Ishikawa (cell line): ENCODE results near the gene CHST9.

Experiments
- CEBPB ChIP-seq: IDR thresholded peaks from 2 replicates; pipeline ENCODE4 v1.6.1; 2012
- CREB1 ChIP-seq: IDR thresholded peaks from 2 replicates; pipeline ENCODE4 v1.6.1; 2012; ENCODE audit warnings: low read depth
- EGR1 ChIP-seq: IDR thresholded peaks from 2 replicates; pipeline ENCODE4 v1.6.1; 2012
- EP300 ChIP-seq: IDR thresholded peaks from 2 replicates; pipeline ENCODE4 v1.6.1; 2012; ENCODE audit warnings: borderline replicate concordance
- FOXM1 ChIP-seq: IDR thresholded peaks from 2 replicates; pipeline ENCODE4 v1.6.1; 2012; ENCODE audit warnings: low read depth, borderline replicate concordance
- MAX ChIP-seq: IDR thresholded peaks from 2 replicates; pipeline ENCODE4 v1.6.1; 2012
- NFIC ChIP-seq: IDR thresholded peaks from 2 replicates; pipeline ENCODE4 v1.6.1; 2012
- RAD21 ChIP-seq: IDR thresholded peaks from 2 replicates; pipeline ENCODE4 v1.6.1; 2012; ENCODE audit warnings: low read depth
- TAF1 ChIP-seq: IDR thresholded peaks from 2 replicates; pipeline ENCODE4 v1.6.1; 2012; ENCODE audit warnings: low read depth, mild to moderate bottlenecking
- TCF12 ChIP-seq: IDR thresholded peaks from 2 replicates; pipeline ENCODE4 v1.6.1; 2012; ENCODE audit warnings: low read depth
- TEAD4 ChIP-seq: IDR thresholded peaks from 2 replicates; pipeline ENCODE4 v1.6.1; 2012
- USF1 ChIP-seq: IDR thresholded peaks from 2 replicates; pipeline ENCODE4 v1.6.1; 2012
- YY1 ChIP-seq: IDR thresholded peaks from 2 replicates; pipeline ENCODE4 v1.6.1; 2012; ENCODE audit warnings: low read depth
- ZBTB7A ChIP-seq: IDR thresholded peaks from 2 replicates; pipeline ENCODE4 v1.6.1; 2012; ENCODE audit warnings: low read depth
- TF ChIP-seq, protein P1 (sequence below): IDR thresholded peaks from 2 replicates; pipeline ENCODE4 v1.6.1; 2012; ENCODE audit warnings: low read depth, mild to moderate bottlenecking

CHST9 gene

GRCh38 chr18:27184115-27185024, 738 bp downstream of the CHST9 start:
- TF ChIP-seq RAD21, result no peak
- no peak for TF ChIP-seq MAX
- TF ChIP-seq TEAD4, result no peak
- no peak for TF ChIP-seq YY1
- no peak for TF ChIP-seq ZBTB7A
- no peak for TF ChIP-seq CREB1
- no peak for TF ChIP-seq TAF1
- TF ChIP-seq USF1, result no peak
- no peak for TF ChIP-seq EGR1
- TF ChIP-seq, protein P1, sequence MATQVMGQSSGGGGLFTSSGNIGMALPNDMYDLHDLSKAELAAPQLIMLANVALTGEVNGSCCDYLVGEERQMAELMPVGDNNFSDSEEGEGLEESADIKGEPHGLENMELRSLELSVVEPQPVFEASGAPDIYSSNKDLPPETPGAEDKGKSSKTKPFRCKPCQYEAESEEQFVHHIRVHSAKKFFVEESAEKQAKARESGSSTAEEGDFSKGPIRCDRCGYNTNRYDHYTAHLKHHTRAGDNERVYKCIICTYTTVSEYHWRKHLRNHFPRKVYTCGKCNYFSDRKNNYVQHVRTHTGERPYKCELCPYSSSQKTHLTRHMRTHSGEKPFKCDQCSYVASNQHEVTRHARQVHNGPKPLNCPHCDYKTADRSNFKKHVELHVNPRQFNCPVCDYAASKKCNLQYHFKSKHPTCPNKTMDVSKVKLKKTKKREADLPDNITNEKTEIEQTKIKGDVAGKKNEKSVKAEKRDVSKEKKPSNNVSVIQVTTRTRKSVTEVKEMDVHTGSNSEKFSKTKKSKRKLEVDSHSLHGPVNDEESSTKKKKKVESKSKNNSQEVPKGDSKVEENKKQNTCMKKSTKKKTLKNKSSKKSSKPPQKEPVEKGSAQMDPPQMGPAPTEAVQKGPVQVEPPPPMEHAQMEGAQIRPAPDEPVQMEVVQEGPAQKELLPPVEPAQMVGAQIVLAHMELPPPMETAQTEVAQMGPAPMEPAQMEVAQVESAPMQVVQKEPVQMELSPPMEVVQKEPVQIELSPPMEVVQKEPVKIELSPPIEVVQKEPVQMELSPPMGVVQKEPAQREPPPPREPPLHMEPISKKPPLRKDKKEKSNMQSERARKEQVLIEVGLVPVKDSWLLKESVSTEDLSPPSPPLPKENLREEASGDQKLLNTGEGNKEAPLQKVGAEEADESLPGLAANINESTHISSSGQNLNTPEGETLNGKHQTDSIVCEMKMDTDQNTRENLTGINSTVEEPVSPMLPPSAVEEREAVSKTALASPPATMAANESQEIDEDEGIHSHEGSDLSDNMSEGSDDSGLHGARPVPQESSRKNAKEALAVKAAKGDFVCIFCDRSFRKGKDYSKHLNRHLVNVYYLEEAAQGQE, result no peak
- TF ChIP-seq FOXM1, result no peak
- TF ChIP-seq EP300, result no peak
- TF ChIP-seq CEBPB, result no peak
- no peak for TF ChIP-seq TCF12
- TF ChIP-seq NFIC, result no peak

DNA sequence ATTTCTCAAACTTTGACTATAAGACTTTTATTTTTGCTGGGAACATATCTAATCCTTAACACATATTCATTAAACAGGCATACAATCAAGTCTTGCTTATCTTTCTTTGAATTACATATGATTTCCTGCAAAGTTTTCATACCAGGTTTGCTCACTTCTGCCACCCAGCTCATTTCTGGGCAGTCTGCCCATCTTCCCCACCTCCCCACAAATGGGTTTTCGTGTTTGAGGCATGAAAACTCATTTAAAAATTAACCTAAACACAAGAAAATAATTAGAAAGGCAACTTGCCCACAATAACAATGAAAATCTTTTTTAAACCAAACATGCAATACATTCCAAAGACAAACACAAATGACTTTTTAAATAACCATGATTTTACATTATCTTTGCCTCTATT, 3.4 kb downstream of the CHST9 start:
- TF ChIP-seq YY1, result no peak
- TF ChIP-seq EGR1, result no peak
- TF ChIP-seq TAF1, result no peak
- TF ChIP-seq TEAD4, result no peak
- TF ChIP-seq EP300, result no peak
- TF ChIP-seq FOXM1, result no peak
- no peak for TF ChIP-seq USF1
- TF ChIP-seq, protein P1, result no peak
- no peak for TF ChIP-seq CREB1
- no peak for TF ChIP-seq MAX
- TF ChIP-seq RAD21, result no peak
- no peak for TF ChIP-seq ZBTB7A
- TF ChIP-seq TCF12, result no peak
- no peak for TF ChIP-seq NFIC
- TF ChIP-seq CEBPB, result no peak

DNA sequence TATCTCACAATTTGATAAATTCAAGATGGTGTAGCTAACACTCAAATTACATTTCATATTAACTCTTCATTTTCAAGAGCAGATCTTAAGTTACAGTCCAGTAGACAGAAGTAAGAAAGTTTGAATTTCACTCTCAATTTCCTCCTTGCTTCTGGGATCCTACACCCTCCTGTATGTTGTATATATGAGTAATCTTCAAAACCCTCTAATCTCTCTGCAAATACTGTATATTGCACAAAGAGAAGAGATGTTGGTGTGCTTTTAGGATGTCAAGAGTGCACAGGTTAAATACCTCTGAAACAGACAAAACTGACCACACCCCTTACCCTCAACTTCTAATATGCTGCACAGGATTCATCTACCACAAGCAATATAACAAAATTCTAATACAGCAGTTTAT, 6.7 kb downstream of the CHST9 start:
- TF ChIP-seq RAD21 (no peak), YY1 (no peak), TAF1 (no peak), FOXM1 (no peak), TEAD4 (no peak), EGR1 (no peak), NFIC (no peak), CEBPB (no peak), CREB1 (no peak)
- TF ChIP-seq, protein P1, result no peak

DNA sequence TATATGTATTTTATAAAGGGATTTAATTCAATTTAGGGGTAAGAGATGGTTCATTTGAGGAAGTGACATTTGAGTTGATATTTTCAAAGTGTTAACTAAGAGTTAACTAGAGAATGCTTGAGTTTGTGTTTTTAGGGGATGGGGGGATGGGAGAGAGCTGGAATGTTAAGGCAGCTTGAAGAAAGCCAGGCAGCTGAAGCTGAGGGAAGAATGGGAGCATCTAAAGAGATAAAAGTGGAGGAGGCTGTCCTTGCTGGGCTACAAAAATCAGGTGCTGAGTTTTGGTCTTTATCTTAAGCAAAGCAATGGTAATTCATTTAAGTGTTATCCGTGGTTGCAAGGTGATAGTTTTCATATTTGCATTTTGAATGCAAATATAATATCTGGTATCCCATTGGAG, 9.2 kb downstream of the CHST9 start:
- TF ChIP-seq TEAD4 (no peak), RAD21 (no peak), USF1 (no peak), NFIC (no peak), EGR1 (no peak), EP300 (no peak), CEBPB (no peak), ZBTB7A (no peak), TCF12 (no peak)
